Activated B cell treated with CpG ODN at 0.5 μM for 24 hours (primary cell): ENCODE measurements around the gene MAMDC2. TPM values are rescaled to one million over a fixed set of nuclear protein-coding genes. Genes with fewer than 3 reads are reported as not detected.

Experiments
- ATAC-seq: fragments of 200-7000 bp; cut with Tn5 transposase; one replicate; pipeline ENCODE4 v1.10.0; 2021; ENCODE audit warnings: low read depth, mild to moderate bottlenecking, moderate library complexity
- CTCF ChIA-PET: fragments of 350-600 bp; sonication (Branson Sonifier 250); formaldehyde crosslinking; loops from one replicate; lab custom pipeline; 2021; ENCODE audit warnings: antibody characterized with exemption; lab: Charles Lee
- POLR2A ChIA-PET: fragments of 350-600 bp; sonication (Branson Sonifier 250); formaldehyde crosslinking; loops from one replicate; lab custom pipeline; 2021; ENCODE audit warnings: antibody characterized with exemption; lab: Charles Lee
- DNase-seq: peaks from one replicate; pipeline ENCODE4 v3.0.0; 2022
- H3K27ac Mint-ChIP-seq: one replicate; pipeline ENCODE4 v1.8.0; 2020; ENCODE audit warnings: mixed read lengths
- H3K27me3 Mint-ChIP-seq: one replicate; pipeline ENCODE4 v1.8.0; 2021; ENCODE audit warnings: mixed read lengths
- H3K36me3 Mint-ChIP-seq: one replicate; pipeline ENCODE4 v1.8.0; 2021; ENCODE audit warnings: low read depth, mixed read lengths
- H3K4me1 Mint-ChIP-seq: one replicate; pipeline ENCODE4 v1.8.0; 2021; ENCODE audit warnings: mixed read lengths
- H3K4me3 Mint-ChIP-seq: one replicate; pipeline ENCODE4 v1.8.0; 2020; ENCODE audit warnings: mild to moderate bottlenecking, mixed read lengths
- H3K9me3 Mint-ChIP-seq: one replicate; pipeline ENCODE4 v1.8.0; 2020; ENCODE audit warnings: mixed read lengths
- intact Hi-C: fragments of 100-400 bp; cut with micrococcal nuclease; formaldehyde crosslinking; loops from one replicate; pipeline ENCODE4 v1.15.1; 2024
- total RNA-seq: library from RNA; stranded (reverse); gene quantifications from 2 replicates; pipeline ENCODE4 v1.2.3, GENCODE V29; 2022
- TF ChIP-seq, protein P1 (sequence below): fragments of 200-600 bp; IDR thresholded peaks from one replicate; pipeline ENCODE4 v1.8.0; 2022; ENCODE audit warnings: antibody characterized with exemption, mild to moderate bottlenecking

The MAMDC2 gene
- total RNA-seq, 1 donor from 2014 or later, result not detected

DNA sequence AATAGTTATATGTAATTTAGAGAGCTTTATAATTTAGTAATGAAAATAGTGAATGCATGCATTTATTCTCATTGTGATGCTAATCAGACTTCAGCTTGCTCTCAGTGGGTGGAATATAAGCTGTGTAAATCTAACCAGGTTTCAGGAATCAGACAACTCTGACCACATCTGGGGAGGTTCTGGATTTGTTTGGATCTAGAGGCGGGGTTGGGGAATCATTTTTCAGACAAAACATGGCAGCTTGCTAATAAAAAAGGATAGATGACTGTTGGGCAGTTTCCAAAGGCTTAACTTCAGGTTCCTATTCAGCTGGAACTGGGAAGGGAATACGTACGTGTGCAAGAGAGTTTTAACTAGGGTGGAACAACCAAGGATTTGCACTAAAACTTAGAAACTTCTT is 43.2 kb upstream of the MAMDC2 start:
- H3K27me3 Mint-ChIP-seq, result peaks cover under 1% of the 10 kb centered on the region
- no peaks in the 10 kb centered on the region for H3K9me3 Mint-ChIP-seq
- CTCF ChIA-PET, result no interaction called here
- DNase-seq, result no peak
- intact Hi-C loops, result loop anchor here (10.0 kb wide), 1 partner anchor 56 kb away; no protein-coding TSS in a partner anchor
- H3K4me1 Mint-ChIP-seq, result no peaks in the 10 kb centered on the region
- H3K36me3 Mint-ChIP-seq, result no peaks in the 10 kb centered on the region
- no peak overlapping the region for H3K4me3 Mint-ChIP-seq
- POLR2A ChIA-PET, result no interaction called here
- H3K27ac Mint-ChIP-seq, result no peak overlapping the region
- TF ChIP-seq, protein P1, sequence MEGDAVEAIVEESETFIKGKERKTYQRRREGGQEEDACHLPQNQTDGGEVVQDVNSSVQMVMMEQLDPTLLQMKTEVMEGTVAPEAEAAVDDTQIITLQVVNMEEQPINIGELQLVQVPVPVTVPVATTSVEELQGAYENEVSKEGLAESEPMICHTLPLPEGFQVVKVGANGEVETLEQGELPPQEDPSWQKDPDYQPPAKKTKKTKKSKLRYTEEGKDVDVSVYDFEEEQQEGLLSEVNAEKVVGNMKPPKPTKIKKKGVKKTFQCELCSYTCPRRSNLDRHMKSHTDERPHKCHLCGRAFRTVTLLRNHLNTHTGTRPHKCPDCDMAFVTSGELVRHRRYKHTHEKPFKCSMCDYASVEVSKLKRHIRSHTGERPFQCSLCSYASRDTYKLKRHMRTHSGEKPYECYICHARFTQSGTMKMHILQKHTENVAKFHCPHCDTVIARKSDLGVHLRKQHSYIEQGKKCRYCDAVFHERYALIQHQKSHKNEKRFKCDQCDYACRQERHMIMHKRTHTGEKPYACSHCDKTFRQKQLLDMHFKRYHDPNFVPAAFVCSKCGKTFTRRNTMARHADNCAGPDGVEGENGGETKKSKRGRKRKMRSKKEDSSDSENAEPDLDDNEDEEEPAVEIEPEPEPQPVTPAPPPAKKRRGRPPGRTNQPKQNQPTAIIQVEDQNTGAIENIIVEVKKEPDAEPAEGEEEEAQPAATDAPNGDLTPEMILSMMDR, result no peak
- ATAC-seq, result no peak

DNA sequence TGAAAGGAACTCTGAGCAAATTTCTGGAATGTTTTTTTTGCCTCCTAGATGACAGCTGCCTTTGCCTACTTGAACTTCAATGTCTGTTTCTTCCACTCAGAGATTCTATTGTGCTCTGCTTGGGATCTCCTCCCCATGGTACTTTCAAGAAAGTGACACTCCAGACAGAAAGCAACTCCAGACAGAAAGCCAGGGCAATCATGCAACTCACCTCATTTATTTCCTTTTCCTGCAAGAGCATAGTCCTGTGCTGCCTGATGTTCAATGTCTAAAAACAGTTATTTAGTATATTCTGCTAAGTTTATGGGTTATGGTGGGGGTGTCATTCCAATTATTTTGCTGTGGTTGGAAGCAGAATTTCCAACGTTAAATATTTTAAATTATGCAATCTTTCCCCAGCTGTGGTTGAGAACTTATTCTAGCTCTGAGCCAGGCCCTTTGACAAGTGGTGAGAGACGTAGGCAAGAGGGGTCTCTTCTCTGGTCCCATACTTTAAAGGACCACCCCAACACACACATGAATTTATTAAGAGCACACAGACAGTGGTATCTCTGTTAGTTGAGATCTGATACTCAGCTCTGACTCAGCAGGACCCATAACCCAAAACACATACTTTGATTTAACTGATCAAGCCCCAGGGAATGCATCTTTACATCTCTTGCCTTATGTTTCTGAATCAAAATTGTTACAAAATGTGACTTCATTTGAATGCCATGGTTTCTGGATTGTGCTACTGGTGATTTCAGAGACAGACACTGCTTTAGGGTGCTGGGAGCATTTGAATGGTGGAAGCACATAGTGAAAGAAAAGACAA is 39.5 kb upstream of the MAMDC2 start:
- POLR2A ChIA-PET, result no interaction called here
- intact Hi-C loops, result loop anchor here (10.0 kb wide), 1 partner anchor 59 kb away; no protein-coding TSS in a partner anchor
- Mint-ChIP-seq H3K27me3 (peaks cover 12% of the 10 kb centered on the region), H3K36me3 (no peaks in the 10 kb centered on the region), H3K4me1 (no peaks in the 10 kb centered on the region), H3K4me3 (no peak overlapping the region), H3K27ac (no peak overlapping the region), H3K9me3 (no peaks in the 10 kb centered on the region)
- DNase-seq (no peak), ATAC-seq (no peak)
- CTCF ChIA-PET, result no interaction called here
- TF ChIP-seq, protein P1, result no peak

DNA sequence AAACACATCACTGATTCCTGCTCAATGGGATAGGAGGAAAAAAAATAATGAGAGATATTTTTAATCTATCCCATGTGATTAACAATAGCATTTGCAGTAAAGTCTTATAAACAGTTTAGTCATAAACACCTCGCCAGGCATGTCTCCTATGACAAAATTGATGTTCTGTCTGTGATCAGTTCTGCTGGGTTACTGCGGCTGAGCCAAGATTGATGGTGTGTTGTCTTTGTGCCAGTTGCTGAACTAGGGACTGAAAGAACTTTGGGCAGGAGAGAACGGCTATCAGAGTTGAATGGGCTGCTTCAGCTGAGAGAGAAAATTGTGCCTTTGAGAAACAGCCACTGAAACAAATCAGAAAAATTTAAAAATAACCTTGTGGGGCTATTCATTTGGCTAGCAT is 37.3 kb upstream of the MAMDC2 start:
- ChIA-PET POLR2A (no interaction called here), CTCF (interaction anchor here (0.6 kb wide), 1 partner anchor 843 kb away, joined by 3 read pairs; no protein-coding TSS in a partner anchor)
- intact Hi-C loops, result loop anchor here (10.0 kb wide), 1 partner anchor 62 kb away; no protein-coding TSS in a partner anchor
- H3K4me3 Mint-ChIP-seq, result no peak overlapping the region
- TF ChIP-seq, protein P1, result no peak
- peaks cover 12% of the 10 kb centered on the region for H3K27me3 Mint-ChIP-seq
- DNase-seq (no peak), ATAC-seq (no peak)
- H3K36me3 Mint-ChIP-seq, result no peaks in the 10 kb centered on the region
- H3K27ac Mint-ChIP-seq, result no peak overlapping the region
- no peaks in the 10 kb centered on the region for H3K9me3 Mint-ChIP-seq
- no peaks in the 10 kb centered on the region for H3K4me1 Mint-ChIP-seq

DNA sequence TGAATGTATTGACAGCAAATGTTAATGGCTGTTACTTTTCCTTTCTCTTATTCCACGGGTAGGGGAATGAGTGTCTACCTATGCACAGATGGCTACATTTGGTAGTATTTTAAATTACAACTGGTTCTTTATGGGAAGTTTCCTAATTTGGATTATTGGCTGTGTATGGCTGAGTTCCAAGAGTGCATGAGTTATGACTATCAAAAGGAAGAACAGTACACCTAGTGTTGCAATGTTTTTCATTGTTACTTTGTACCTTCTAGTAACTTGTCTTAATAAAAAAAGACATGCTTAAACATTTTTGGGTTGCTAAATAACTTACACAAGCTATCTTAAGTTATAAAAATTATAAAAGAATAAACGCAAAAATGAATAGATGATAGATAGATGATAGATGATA is 35.8 kb upstream of the MAMDC2 start:
- H3K9me3 Mint-ChIP-seq, result no peaks in the 10 kb centered on the region
- POLR2A ChIA-PET, result no interaction called here
- DNase-seq (no peak), ATAC-seq (no peak)
- H3K27me3 Mint-ChIP-seq, result peaks cover 12% of the 10 kb centered on the region
- TF ChIP-seq, protein P1, result no peak
- CTCF ChIA-PET, result no interaction called here
- no peaks in the 10 kb centered on the region for H3K4me1 Mint-ChIP-seq
- intact Hi-C loops, result loop anchor here (10.0 kb wide), 1 partner anchor 63 kb away; no protein-coding TSS in a partner anchor
- H3K27ac Mint-ChIP-seq, result no peak overlapping the region
- H3K36me3 Mint-ChIP-seq, result no peaks in the 10 kb centered on the region
- no peak overlapping the region for H3K4me3 Mint-ChIP-seq

DNA sequence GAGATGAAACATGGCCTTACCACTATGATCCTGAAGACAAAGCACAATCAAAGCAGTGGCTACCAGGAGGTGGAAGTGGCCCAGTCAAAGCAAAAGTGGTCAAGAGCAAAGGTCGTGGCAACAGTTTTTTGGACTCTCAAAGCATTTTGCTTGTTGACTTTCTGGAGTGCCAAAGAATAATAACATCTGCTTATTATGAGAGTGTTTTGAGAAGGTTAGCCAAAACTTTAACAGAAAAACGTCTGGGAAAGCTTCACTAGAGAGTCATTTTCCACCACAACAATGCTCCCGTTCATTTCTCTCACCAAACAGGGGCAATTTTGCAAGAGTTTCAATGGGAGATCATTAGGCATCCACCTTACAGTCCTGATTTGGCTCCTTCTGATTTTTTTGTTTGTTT is 33.6 kb upstream of the MAMDC2 start:
- Mint-ChIP-seq H3K36me3 (no peaks in the 10 kb centered on the region), H3K27ac (no peak overlapping the region), H3K4me3 (no peak overlapping the region), H3K27me3 (peaks cover 12% of the 10 kb centered on the region), H3K9me3 (no peaks in the 10 kb centered on the region), H3K4me1 (no peaks in the 10 kb centered on the region)
- ChIA-PET POLR2A (no interaction called here), CTCF (no interaction called here)
- no peak for DNase-seq
- no peak for ATAC-seq
- TF ChIP-seq, protein P1, result no peak
- intact Hi-C loops, result no loop called here
